NB4 (cell line): ENCODE measurements around the gene CEP131.
A peak's percentile ranks its signal among the peaks of the same experiment; 100 is the strongest.

ENCODE experiments used
- DNase-seq: peaks from one replicate; pipeline ENCODE4 v3.0.0; 2010; ENCODE audit warnings: low read depth
- H3K4me3 ChIP-seq: one replicate; pipeline ENCODE4 v1.5.1; 2011; ENCODE audit warnings: mild to moderate bottlenecking, low read depth, low read length, moderate library complexity
- CTCF ChIP-seq: IDR thresholded peaks from one replicate; pipeline ENCODE4 v1.5.1; 2012; ENCODE audit warnings: low read depth, low read length
- MAX ChIP-seq: IDR thresholded peaks from 2 replicates; pipeline ENCODE4 v1.6.1; 2011; ENCODE audit warnings: low read depth, low read length
- MYC ChIP-seq: IDR thresholded peaks from 2 replicates; pipeline ENCODE4 v1.6.1; 2011; ENCODE audit warnings: low read depth, low read length
- POLR2A ChIP-seq: IDR thresholded peaks from 2 replicates; pipeline ENCODE4 v1.6.1; 2011; ENCODE audit warnings: mild to moderate bottlenecking; ENCODE audit not compliant: insufficient read length; ENCODE audit errors: extremely low read depth

CEP131 gene

GRCh38 chr17:81221371-81221841 lies 1.4 kb downstream of the CEP131 start:
- no peak overlapping the region for H3K4me3 ChIP-seq
- TF ChIP-seq CTCF (no peak), MYC (no peak)
- DNase-seq: peak; percentile 54

- TF ChIP-seq MYC (no peak), CTCF (no peak), MAX (no peak), POLR2A (no peak)
- H3K4me3 ChIP-seq: no peak overlapping the region
- DNase-seq: no peak
Measured at GRCh38 chr17:81219476-81220180, 3.1 kb downstream of the CEP131 start.

- TF ChIP-seq MYC (no peak), CTCF (no peak), MAX (no peak)
- no peak for DNase-seq
- no peak overlapping the region for H3K4me3 ChIP-seq
Measured at GRCh38 chr17:81218991-81219390, 3.8 kb downstream of the CEP131 start.

GRCh38 chr17:81218459-81218858 lies 4.3 kb downstream of the CEP131 start:
- DNase-seq: no peak
- H3K4me3 ChIP-seq: no peak overlapping the region
- TF ChIP-seq CTCF: no peak
- TF ChIP-seq MAX: no peak
- no peak for TF ChIP-seq POLR2A
- no peak for TF ChIP-seq MYC

- no peak for TF ChIP-seq MYC
- no peak for TF ChIP-seq CTCF
- no peak for TF ChIP-seq MAX
- TF ChIP-seq POLR2A: no peak
- no peak for DNase-seq
- no peak overlapping the region for H3K4me3 ChIP-seq
Measured at GRCh38 chr17:81217491-81217890, 5.3 kb downstream of the CEP131 start.

GRCh38 chr17:81213978-81214377 lies 8.8 kb downstream of the CEP131 start:
- TF ChIP-seq MAX (no peak), MYC (no peak), POLR2A (no peak), CTCF (no peak)
- H3K4me3 ChIP-seq: no peak overlapping the region
- no peak for DNase-seq
